ENCODE measurements around the gene SORCS2.

The SORCS2 gene

GRCh38 chr4:7622371-7622770, 430.0 kb downstream of the SORCS2 start:
- H3K4me3 ChIP-seq (ENCODE audit: control insufficient read depth, low read depth, low read length) = no peak overlapping the region
- TF ChIP-seq, protein P1, sequence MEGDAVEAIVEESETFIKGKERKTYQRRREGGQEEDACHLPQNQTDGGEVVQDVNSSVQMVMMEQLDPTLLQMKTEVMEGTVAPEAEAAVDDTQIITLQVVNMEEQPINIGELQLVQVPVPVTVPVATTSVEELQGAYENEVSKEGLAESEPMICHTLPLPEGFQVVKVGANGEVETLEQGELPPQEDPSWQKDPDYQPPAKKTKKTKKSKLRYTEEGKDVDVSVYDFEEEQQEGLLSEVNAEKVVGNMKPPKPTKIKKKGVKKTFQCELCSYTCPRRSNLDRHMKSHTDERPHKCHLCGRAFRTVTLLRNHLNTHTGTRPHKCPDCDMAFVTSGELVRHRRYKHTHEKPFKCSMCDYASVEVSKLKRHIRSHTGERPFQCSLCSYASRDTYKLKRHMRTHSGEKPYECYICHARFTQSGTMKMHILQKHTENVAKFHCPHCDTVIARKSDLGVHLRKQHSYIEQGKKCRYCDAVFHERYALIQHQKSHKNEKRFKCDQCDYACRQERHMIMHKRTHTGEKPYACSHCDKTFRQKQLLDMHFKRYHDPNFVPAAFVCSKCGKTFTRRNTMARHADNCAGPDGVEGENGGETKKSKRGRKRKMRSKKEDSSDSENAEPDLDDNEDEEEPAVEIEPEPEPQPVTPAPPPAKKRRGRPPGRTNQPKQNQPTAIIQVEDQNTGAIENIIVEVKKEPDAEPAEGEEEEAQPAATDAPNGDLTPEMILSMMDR (IDR thresholded peaks at IDR 0.05; ENCODE audit: control insufficient read depth, insufficient read depth, low read depth, low read length, missing control alignments) = no peak
- no peak for DNase-seq (ENCODE audit: low read depth)

GRCh38 chr4:7623468-7623867, 431.1 kb downstream of the SORCS2 start:
- no peak for DNase-seq (ENCODE audit: low read depth)
- no peak overlapping the region for H3K4me3 ChIP-seq (ENCODE audit: control insufficient read depth, low read depth, low read length)
- TF ChIP-seq, protein P1 (IDR thresholded peaks at IDR 0.05; ENCODE audit: control insufficient read depth, insufficient read depth, low read depth, low read length, missing control alignments) = no peak

GRCh38 chr4:7624396-7624980, 432.1 kb downstream of the SORCS2 start:
- TF ChIP-seq, protein P1 (IDR thresholded peaks at IDR 0.05; ENCODE audit: control insufficient read depth, insufficient read depth, low read depth, low read length, missing control alignments) = no peak
- DNase-seq (ENCODE audit: low read depth) = no peak

DNA sequence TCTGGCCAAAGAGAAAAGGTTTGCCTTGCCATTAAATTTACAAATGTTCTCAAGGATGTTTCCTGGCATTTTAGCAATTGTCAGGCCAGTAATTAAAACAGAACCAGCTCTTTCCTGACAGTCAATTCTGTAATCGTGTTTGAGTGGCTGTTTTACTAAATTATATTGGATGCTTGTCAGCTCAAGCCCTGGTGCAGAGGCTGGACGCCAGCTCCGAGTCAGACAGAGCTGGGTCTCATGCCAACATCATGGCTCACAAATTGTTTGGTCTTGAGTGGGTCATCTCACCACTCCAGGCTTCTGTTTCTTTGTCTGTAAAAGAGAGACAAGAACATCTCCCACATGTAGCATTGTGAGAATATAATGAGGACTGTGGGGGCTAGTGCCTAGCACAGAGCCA, 432.7 kb downstream of the SORCS2 start:
- no peak overlapping the region for H3K4me3 ChIP-seq (ENCODE audit: control insufficient read depth, low read depth, low read length)
- DNase-seq (ENCODE audit: low read depth) = peak; percentile 21
- TF ChIP-seq, protein P1 (IDR thresholded peaks at IDR 0.05; ENCODE audit: control insufficient read depth, insufficient read depth, low read depth, low read length, missing control alignments) = no peak

More at GRCh38 chr4:7624396-7624980, 432.1 kb downstream of the SORCS2 start:
- no peak overlapping the region for H3K4me3 ChIP-seq (ENCODE audit: control insufficient read depth, low read depth, low read length)

- no peak overlapping the region for H3K4me3 ChIP-seq (ENCODE audit: control insufficient read depth, low read depth, low read length)
- TF ChIP-seq, protein P1 (IDR thresholded peaks at IDR 0.05; ENCODE audit: control insufficient read depth, insufficient read depth, low read depth, low read length, missing control alignments) = no peak
- no peak for DNase-seq (ENCODE audit: low read depth)
These were observed 434.2 kb downstream of the SORCS2 start for GRCh38 chr4:7626531-7626930.

DNA sequence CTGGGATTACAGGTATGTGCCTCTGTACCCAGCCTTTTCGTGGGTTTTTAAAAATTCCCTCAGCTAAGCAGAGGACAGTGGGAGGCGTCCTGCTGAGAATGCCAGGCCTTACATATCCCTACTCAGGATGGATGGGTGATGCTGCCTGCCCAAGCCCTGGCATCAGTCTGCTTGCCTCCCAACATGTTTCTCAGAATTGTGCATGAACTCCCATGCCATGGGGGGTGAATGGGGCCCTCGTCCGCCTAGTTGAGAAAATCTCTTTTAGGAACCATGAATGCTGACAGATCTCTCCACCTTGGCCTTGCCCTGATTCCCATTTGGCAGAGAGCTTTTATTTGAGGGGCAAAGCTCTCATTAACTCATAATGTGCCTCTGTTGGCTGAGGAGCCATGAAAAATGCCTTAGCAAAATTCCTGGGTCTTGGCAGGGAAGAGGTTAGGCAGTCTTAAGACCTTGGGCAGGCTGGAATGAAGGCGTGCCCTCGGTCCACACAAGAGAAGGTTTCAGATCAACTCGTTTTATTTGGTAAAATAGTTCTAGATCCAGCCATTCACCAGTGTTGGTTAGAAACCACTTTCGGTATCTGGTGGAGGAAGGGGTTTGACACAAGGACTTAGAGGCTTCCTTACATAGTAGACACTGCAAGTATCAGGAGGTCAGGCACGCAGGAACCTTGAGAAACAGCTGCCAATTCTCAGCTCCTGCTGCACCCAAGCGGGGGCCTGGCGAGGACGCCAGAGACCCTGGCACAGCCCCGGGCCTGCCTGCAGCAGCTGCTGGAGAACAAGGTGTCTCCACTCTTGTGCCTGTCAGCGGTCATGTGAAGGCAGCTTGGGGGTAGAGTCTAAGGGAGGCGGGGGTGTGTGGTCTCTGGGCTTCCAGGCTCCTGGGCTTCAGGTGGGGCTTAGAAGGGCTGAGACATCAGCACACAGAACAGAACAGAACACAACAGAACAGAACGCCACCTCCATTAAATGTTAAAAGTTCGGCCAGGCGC, 435.2 kb downstream of the SORCS2 start:
- no peak for DNase-seq (ENCODE audit: low read depth)
- TF ChIP-seq, protein P1 (IDR thresholded peaks at IDR 0.05; ENCODE audit: control insufficient read depth, insufficient read depth, low read depth, low read length, missing control alignments) = no peak

More for the DNA sequence above, 435.2 kb downstream of the SORCS2 start:
- H3K4me3 ChIP-seq (ENCODE audit: control insufficient read depth, low read depth, low read length) = no peak overlapping the region
